Measurements from ENCODE around the gene DAB2IP. TPM values are rescaled to one million over a fixed set of nuclear protein-coding genes. Genes with fewer than 3 reads are reported as not detected.

Gene DAB2IP
- total RNA-seq, 1 donor from 2014 or later = 0.75 TPM

- POLR2A ChIA-PET = no interaction called here
- intact Hi-C loops (cut with micrococcal nuclease) = loop anchor here (10.0 kb wide), 1 partner anchor 403 kb away; the partner anchor contains the start of gene TTLL11
- no peak overlapping the region for H3K4me3 Mint-ChIP-seq
- CTCF ChIA-PET = interaction anchor here (1.1 kb wide), 1 partner anchor 299 kb away, joined by 3 read pairs; no protein-coding TSS in a partner anchor
- no peak for TF ChIP-seq CTCF (IDR thresholded peaks at IDR 0.05)
- ATAC-seq (ENCODE audit: low read depth) = no peak
- H3K9me3 Mint-ChIP-seq = no peaks in the 10 kb centered on the region
- H3K36me3 Mint-ChIP-seq (ENCODE audit: low read depth) = no peaks in the 10 kb centered on the region
- no peak overlapping the region for H3K27ac Mint-ChIP-seq
- H3K4me1 Mint-ChIP-seq = peaks cover 5% of the 10 kb centered on the region
- H3K27me3 Mint-ChIP-seq = peaks cover 7% of the 10 kb centered on the region
- DNase-seq = no peak
Measured at GRCh38 chr9:121691890-121692289, 40.5 kb downstream of the DAB2IP start.

DNA sequence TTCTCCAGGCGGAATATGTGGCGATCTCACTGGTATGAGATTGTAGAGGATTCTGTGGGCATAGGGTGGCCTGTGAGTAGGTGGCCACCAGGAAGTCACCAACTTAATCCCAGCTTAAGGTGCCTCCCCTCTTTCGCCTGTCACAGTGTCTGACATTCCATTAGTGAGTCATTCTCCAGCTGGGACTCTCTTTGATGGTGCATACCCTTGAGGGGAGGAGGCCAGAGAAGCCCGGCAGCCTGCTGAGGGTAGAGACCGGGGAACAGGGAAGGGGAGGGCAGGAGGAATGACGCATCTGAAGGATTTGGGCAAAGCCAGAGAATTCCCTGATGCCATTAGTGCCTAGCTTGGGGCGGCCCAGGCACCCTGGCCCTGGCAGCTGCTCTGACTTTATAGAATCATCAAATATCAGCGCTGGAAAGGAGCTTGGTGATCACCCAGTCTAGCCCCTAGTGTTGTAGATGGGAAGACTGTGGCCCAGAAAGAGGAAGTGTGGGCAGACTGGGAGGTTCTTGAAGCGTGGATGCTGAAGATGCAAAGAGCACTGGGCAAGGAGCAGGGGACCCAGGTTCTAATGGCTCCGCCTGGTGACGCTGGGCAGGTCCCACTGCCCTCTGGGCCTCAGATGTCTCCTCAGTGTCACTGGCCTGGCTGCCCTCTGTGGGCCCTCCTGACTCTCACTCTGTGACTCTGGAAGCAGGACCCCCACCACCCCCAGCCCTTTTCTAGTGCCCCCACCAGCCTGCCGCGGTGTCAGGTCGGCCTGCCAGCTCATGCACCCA, 41.4 kb downstream of the DAB2IP start:
- peaks cover 16% of the 10 kb centered on the region for H3K27me3 Mint-ChIP-seq
- H3K27ac Mint-ChIP-seq = no peak overlapping the region
- ChIA-PET POLR2A (no interaction called here), CTCF (interaction anchor here (1.1 kb wide), 1 partner anchor 298 kb away, joined by 3 read pairs; no protein-coding TSS in a partner anchor)
- no peaks in the 10 kb centered on the region for H3K9me3 Mint-ChIP-seq
- no peak for DNase-seq
- no peak for TF ChIP-seq CTCF (IDR thresholded peaks at IDR 0.05)
- intact Hi-C loops (cut with micrococcal nuclease) = loop anchor here (10.0 kb wide), 1 partner anchor 402 kb away; the partner anchor contains the start of gene TTLL11
- ATAC-seq (ENCODE audit: low read depth) = no peak
- H3K4me3 Mint-ChIP-seq = no peak overlapping the region
- peaks cover 12% of the 10 kb centered on the region for H3K4me1 Mint-ChIP-seq
- no peaks in the 10 kb centered on the region for H3K36me3 Mint-ChIP-seq (ENCODE audit: low read depth)

DNA sequence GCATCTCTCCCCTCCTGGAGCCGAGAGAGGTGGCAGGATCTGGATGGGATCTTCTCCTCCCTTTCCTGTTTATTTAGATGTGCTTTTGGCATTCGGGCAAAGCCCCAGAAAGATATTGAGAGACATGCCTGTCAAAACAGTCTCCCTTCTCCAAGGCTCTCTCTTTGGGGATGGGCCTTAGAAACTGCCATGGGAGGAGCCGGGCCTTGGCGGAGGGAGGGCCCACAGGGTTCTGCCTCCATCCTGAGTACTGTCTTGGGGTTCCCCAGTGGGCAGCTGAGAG, 41.9 kb downstream of the DAB2IP start:
- TF ChIP-seq CTCF (IDR thresholded peaks at IDR 0.05) = no peak
- Mint-ChIP-seq H3K27me3 (peaks cover 20% of the 10 kb centered on the region), H3K27ac (no peak overlapping the region), H3K36me3 (ENCODE audit: low read depth) (no peaks in the 10 kb centered on the region), H3K4me3 (no peak overlapping the region), H3K9me3 (no peaks in the 10 kb centered on the region), H3K4me1 (peaks cover 12% of the 10 kb centered on the region)
- intact Hi-C loops (cut with micrococcal nuclease) = loop anchor here (10.0 kb wide), 1 partner anchor 401 kb away; the partner anchor contains the start of gene TTLL11
- DNase-seq (no peak), ATAC-seq (ENCODE audit: low read depth) (no peak)
- POLR2A ChIA-PET = no interaction called here
- CTCF ChIA-PET = no interaction called here

DNA sequence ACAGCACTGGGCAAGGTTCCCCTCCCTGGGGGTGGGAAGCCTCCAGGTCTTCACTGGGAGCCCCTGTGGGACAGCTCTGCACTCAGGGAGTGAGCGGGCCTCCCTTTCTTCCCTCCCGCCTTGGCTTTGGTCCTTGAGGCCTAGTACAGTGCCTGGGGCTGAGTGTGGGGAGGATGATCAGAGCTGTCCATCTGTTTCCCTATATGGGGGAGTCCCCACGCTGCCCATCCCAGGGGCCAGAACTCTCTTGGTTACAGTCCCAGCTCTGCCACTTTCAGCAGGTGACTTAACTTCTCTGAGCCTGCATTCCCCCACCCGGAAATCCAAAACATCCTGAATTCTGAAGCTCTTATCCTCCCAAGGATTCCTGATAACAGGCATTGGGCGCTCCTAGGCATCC, 42.6 kb downstream of the DAB2IP start:
- H3K27me3 Mint-ChIP-seq = peaks cover 17% of the 10 kb centered on the region
- no peak for ATAC-seq (ENCODE audit: low read depth)

More for the DNA sequence above, 42.6 kb downstream of the DAB2IP start:
- DNase-seq = no peak
- ChIA-PET POLR2A (no interaction called here), CTCF (no interaction called here)
- H3K4me1 Mint-ChIP-seq = peaks cover 12% of the 10 kb centered on the region
- H3K9me3 Mint-ChIP-seq = no peaks in the 10 kb centered on the region
- intact Hi-C loops (cut with micrococcal nuclease) = loop anchor here (10.0 kb wide), 1 partner anchor 401 kb away; the partner anchor contains the start of gene TTLL11
- no peaks in the 10 kb centered on the region for H3K36me3 Mint-ChIP-seq (ENCODE audit: low read depth)
- no peak for TF ChIP-seq CTCF (IDR thresholded peaks at IDR 0.05)
- no peak overlapping the region for H3K4me3 Mint-ChIP-seq
- H3K27ac Mint-ChIP-seq = no peak overlapping the region
